Measurements from ENCODE around the gene KLF8. TPM values are rescaled to one million over a fixed set of nuclear protein-coding genes. Genes with fewer than 3 reads are reported as not detected.

Gene KLF8
- total and polyA plus RNA-seq, 9 of the 15 experiments (the other 6 are each of a cell fraction or from before 2014, with no cell fraction given): 0.01 to 0.10 (median 0.04) TPM; not detected in 3

- TF ChIP-seq ELK3 (CRISPR knock-in tag; IDR thresholded peaks at IDR 0.05) (no peak), ZNF445 (CRISPR knock-in tag; IDR thresholded peaks at IDR 0.05; ENCODE audit: low read depth) (no peak), CTCF (IDR thresholded peaks at IDR 0.05 in 2 of 3, conservative IDR thresholded peaks at IDR 0.05 in 1 of 3; ENCODE audit: insufficient read depth in 2 of 3, low read depth in 1 of 3, low read length in 3 of 3) (peak; percentile 4 to 39 (median 17); a peak in 2 of 6 replicates), HEY1 (CRISPR knock-in tag; IDR thresholded peaks at IDR 0.05; ENCODE audit: borderline replicate concordance) (no peak), HIVEP1 (CRISPR knock-in tag; IDR thresholded peaks at IDR 0.05) (no peak), ZNF316 (IDR thresholded peaks at IDR 0.05) (no peak), MITF (IDR thresholded peaks at IDR 0.05) (no peak), FOXP4 (CRISPR knock-in tag; IDR thresholded peaks at IDR 0.05; ENCODE audit: borderline replicate concordance) (no peak), SMC3 (conservative IDR thresholded peaks at IDR 0.05; ENCODE audit: insufficient read depth, low read depth, low read length) (peak; percentile 31; the same call in 1 of the 2 replicates), SMAD4 (CRISPR knock-in tag; conservative IDR thresholded peaks at IDR 0.05) (no peak), XRCC4 (IDR thresholded peaks at IDR 0.05; ENCODE audit: extremely low read depth, insufficient read depth, insufficient read length) (no peak), ZNF561 (CRISPR knock-in tag; conservative IDR thresholded peaks at IDR 0.05) (no peak), CBFA2T2 (conservative IDR thresholded peaks at IDR 0.05) (no peak), RAD21 (CRISPR knock-in tag; conservative IDR thresholded peaks at IDR 0.05 in 1 of 2, IDR thresholded peaks at IDR 0.05 in 1 of 2) (peak; percentile 32 to 52), ZSCAN29 (IDR thresholded peaks at IDR 0.05) (no peak)
- TF ChIP-seq, protein P1, sequence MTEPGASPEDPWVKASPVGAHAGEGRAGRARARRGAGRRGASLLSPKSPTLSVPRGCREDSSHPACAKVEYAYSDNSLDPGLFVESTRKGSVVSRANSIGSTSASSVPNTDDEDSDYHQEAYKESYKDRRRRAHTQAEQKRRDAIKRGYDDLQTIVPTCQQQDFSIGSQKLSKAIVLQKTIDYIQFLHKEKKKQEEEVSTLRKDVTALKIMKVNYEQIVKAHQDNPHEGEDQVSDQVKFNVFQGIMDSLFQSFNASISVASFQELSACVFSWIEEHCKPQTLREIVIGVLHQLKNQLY (CRISPR knock-in tag; conservative IDR thresholded peaks at IDR 0.05): no peak
These were observed 49.6 kb downstream of the KLF8 start (continued) for GRCh38 chrX:56281789-56282188.
